HepG2 (cell line): ENCODE results near the gene LIMA1. TPM values are rescaled to one million over a fixed set of nuclear protein-coding genes. Genes with fewer than 3 reads are reported as not detected.
A peak's percentile ranks its signal among the peaks of the same experiment; 100 is the strongest.

Source experiments
- AKNA ChIP-seq: sonication (generic); formaldehyde crosslinking; IDR thresholded peaks from 2 replicates; pipeline ENCODE4 v1.4.0; 2020; ENCODE audit warnings: missing genetic modification reagents, borderline replicate concordance
- BATF2 ChIP-seq: sonication (generic); formaldehyde crosslinking; IDR thresholded peaks from 2 replicates; pipeline ENCODE4 v1.8.0; 2022; ENCODE audit warnings: mild to moderate bottlenecking, missing genetic modification reagents, moderate library complexity
- ETS1 ChIP-seq: sonication (generic); formaldehyde crosslinking; IDR thresholded peaks from 2 replicates; pipeline ENCODE4 v1.4.0; 2020; ENCODE audit warnings: missing genetic modification reagents
- HNF1A ChIP-seq, 2 experiments: sonication (generic) in 1 of 2; formaldehyde crosslinking in 1 of 2; IDR thresholded peaks; 2 replicates each; pipeline versions ENCODE4 v1.4.0 to v1.6.1; 2016 to 2020; ENCODE audit warnings: borderline replicate concordance in 1 of 2, low read depth in 1 of 2, mild to moderate bottlenecking in 1 of 2, missing genetic modification reagents in 1 of 2
- MLX ChIP-seq: IDR thresholded peaks from 2 replicates; pipeline ENCODE4 v1.6.1; 2016
- PBX2 ChIP-seq: IDR thresholded peaks from 2 replicates; pipeline ENCODE4 v1.6.1; 2016; ENCODE audit warnings: control low read depth
- SALL1 ChIP-seq: sonication (generic); formaldehyde crosslinking; IDR thresholded peaks from 2 replicates; pipeline ENCODE4 v1.8.0; 2022; ENCODE audit warnings: mild to moderate bottlenecking, missing genetic modification reagents
- THAP11 ChIP-seq: IDR thresholded peaks from 2 replicates; pipeline ENCODE4 v1.6.1; 2016; ENCODE audit warnings: missing biosample characterization, missing genetic modification reagents
- ZBTB44 ChIP-seq: sonication (generic); formaldehyde crosslinking; IDR thresholded peaks from 2 replicates; pipeline ENCODE4 v1.4.0; 2020; ENCODE audit warnings: missing genetic modification reagents
- ZNF749 ChIP-seq: sonication (generic); formaldehyde crosslinking; IDR thresholded peaks from 2 replicates; pipeline ENCODE4 v1.8.0; 2022; ENCODE audit warnings: mild to moderate bottlenecking, missing genetic modification reagents, moderate library complexity, borderline replicate concordance
- ZNF768 ChIP-seq: sonication (generic); formaldehyde crosslinking; IDR thresholded peaks from 2 replicates; pipeline ENCODE4 v1.4.0; 2020; ENCODE audit warnings: missing genetic modification reagents
- polyA plus RNA-seq, 8 experiments: library from polyadenylated mRNA; depleted of rRNA in 3 of 8; stranded (reverse) in 7 of 8; unstranded in 1 of 8; fragments of >200 nt; fragmentation: Illumina TruSeq in 4 of 8; extraction: Trizol in 4 of 8; gene quantifications; 2 replicates each; pipeline versions ENCODE4 v1.2.1 to v1.2.3, GENCODE V29; 2011 to 2016; ENCODE audit warnings: low read depth in 4 of 8, missing spikeins in 1 of 8, mixed read lengths in 1 of 8; ENCODE audit not compliant: insufficient read depth in 1 of 8
- total RNA-seq, 5 experiments: library from RNA; depleted of rRNA; stranded (reverse); fragments of >200 nt; fragmentation: Illumina TruSeq; extraction: Trizol; gene quantifications; 2 replicates each; pipeline ENCODE4 v1.2.3, GENCODE V29; 2016; ENCODE audit warnings: low read depth in 1 of 5

LIMA1 gene
- total and polyA plus RNA-seq, 2 of the 13 experiments (the other 11 are each of a cell fraction or from before 2014, with no cell fraction given), result 13.0 to 19.8 TPM

- no peak for TF ChIP-seq MLX (CRISPR knock-in tag)
- TF ChIP-seq THAP11 (CRISPR knock-in tag), result peak; percentile 56; the same call in 1 of the 2 replicates
- no peak for TF ChIP-seq PBX2 (CRISPR knock-in tag)
- no peak for TF ChIP-seq BATF2
- peak; percentile 72; the same call in 1 of the 2 replicates for TF ChIP-seq AKNA (CRISPR knock-in tag)
- TF ChIP-seq ZNF768 (CRISPR knock-in tag), result peak; percentile 27; the same call in 1 of the 2 replicates
- no peak for TF ChIP-seq ZBTB44 (CRISPR knock-in tag)
- TF ChIP-seq ZNF749 (CRISPR knock-in tag), result no peak; the same call in 1 of the 2 replicates
- TF ChIP-seq HNF1A (IDR thresholded peaks at IDR 0.05; ENCODE audit: low read depth), result no peak
- TF ChIP-seq HNF1A (CRISPR knock-in tag; IDR thresholded peaks at IDR 0.05; ENCODE audit: borderline replicate concordance), result no peak
- peak; percentile 88 for TF ChIP-seq SALL1
- TF ChIP-seq ETS1 (CRISPR knock-in tag), result no peak
Measured at GRCh38 chr12:50283229-50283923, at the start of gene LIMA1 (continued).
